Hair follicle dermal papilla cell (primary cell): Measurements from ENCODE around the gene INSM2. TPM values are rescaled to one million over a fixed set of nuclear protein-coding genes. Genes with fewer than 3 reads are reported as not detected.

Experiments used
- total RNA-seq: library from RNA; depleted of rRNA; stranded (reverse); fragments of >200 nt; gene quantifications from 2 replicates; pipeline ENCODE4 v1.2.3, GENCODE V29; 2012

Gene INSM2
- total RNA-seq, result not detected in 2 replicates

GRCh38 chr14:35533357-35534207 lies at the start of gene INSM2:
Gene INSM2, plus strand, starts transcription at chr14:35534164. Its CDS starts 89 bp downstream, at chr14:35534253.

Other genes with a start within 250 kb of the INSM2 start
- 122 and 153 TPM in 2 replicates for gene PSMA6, start 241.8 kb upstream of the INSM2 start, total RNA-seq
- gene NFKBIA, start 129.4 kb upstream of the INSM2 start, total RNA-seq, result 103 and 180 TPM in 2 replicates